Activated CD4-positive, alpha-beta T cell treated with anti-CD3 and anti-CD28 coated beads for 4 hours (primary cell): Measurements from ENCODE around the gene TCAIM.
"Not testable (repeated sequence)": the region's sequence is repeated elsewhere in the genome, so short reads cannot be mapped to it uniquely, and the experiment has no call there.

ENCODE experiments used
- DNase-seq, 2 donors: peaks; one replicate each; pipeline ENCODE4 v3.0.0-alpha.2; 2020

TCAIM gene

DNA sequence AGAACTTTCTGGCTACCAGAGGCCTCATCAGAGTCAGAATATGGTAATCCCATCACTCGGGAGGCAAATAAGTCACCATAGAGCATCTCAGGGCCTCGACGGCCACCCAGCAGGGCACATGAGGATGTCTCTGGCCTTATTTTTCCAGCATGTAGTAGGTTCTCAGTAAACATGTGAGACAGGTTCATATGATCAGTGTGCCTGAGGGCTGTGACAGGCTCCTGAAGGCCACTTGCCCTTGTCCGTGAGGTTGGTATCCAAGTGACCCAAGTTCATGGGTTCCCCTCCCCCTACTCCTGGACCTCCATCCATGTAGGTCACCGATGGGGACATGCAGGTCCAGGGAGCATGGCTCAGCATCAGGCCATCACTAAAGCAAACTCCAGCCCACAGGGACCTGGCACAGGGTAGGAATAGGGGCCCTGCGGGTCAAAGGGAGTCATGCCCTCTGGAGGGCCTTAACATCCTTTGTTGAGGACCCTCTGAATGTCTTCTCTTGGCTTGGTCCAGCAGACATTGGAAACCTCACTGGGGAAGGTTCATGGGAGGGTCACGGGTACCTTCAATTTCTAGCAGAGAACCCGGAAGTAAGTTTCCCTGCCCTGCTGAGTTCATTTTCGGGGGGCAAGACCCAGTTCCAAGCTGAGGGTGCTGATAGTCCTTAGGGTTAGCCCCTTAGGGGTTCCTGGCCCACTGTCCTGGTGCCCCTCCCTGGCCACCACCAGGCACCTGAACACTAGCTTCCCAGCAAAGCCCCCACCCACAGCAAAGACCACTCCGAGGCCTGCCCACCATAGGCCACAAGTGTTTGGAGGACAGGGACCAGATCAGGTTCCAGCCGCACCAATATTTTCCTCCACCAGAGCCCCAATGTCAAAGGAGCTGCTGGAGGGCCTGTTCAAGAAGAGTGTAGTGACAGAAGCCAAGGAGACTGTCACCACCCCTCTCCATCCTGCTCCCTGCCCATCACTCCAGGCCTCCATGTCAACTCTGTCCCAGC is 77.8 kb downstream of the TCAIM start:
- DNase-seq, result no peak

DNA sequence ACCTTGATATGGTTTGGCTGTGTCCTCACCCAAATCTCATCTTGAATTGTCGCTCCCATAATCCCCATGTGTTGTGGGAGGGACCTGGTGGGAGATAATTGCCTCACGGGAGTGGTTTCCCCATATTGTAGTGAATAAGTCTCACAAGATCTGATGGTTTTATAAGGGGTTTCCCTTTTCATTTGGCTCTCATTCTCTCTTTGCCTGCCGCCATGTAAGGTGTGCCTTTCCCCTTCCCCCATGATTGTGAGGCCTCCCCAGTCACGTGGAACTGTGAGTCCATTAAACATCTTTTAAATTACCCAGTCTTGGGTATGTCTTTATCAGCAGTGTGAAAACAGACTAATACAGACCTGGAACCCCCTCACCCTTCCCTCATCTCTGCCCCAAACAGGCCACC is 79.6 kb downstream of the TCAIM start:
- DNase-seq, result not testable (repeated sequence)

DNA sequence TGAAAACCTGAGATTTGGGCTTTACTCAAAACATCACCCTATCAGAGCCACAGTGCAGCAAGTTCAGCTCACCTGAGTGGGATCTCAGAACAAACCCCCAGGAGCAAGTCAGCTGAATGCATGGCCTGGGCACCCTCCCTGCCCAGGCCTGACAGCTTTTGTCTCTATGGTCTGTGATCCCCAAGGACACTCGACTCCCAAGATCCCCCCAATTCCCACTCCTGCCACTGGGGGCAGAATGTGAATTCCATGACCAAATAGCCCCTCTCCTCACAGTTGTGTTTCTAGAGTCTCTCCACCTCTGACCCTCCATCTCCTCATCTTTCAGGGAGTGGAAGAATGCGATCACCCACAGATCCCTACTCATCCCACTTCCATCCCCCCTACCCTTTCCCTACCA is 80.0 kb downstream of the TCAIM start:
- no peak for DNase-seq

DNA sequence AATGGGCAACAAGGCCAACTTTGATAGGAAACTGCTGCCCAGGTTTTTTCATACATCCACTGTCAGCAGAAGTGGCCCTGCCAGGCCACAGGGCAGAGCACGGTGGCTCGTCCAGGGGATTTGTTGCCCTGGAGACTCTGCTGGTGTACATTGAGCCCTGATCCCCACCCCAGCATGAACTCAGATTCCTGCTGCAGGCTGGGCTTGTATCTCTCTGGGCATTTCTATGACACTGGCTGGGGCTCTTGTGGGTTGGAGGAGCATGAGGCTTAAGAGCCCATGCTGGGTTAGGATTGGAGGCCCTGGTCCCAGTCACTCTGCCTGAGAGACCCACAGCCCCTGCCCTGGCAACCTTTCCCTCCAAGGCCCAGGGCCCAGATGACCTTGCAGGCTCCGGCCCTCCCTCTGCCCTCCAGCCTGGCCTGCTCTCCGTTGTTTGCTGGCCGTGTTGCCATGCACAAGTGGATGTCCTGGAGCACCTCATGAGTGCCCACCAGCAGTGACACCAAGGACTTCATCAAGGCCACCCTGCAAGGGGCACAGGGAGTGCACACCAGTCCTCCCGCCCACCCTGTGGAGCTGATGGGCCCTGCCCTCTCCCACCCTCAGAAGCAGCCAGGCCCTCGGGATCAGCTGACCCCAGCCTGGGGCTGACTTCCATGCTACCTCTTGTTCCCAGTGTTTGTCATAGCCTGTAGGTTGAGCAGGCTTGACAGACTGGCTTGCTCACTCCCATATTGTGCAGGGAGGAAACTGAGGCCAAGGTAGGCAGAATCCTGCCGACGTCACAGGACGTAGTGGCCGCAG is 80.8 kb downstream of the TCAIM start:
- DNase-seq, result no peak

DNA sequence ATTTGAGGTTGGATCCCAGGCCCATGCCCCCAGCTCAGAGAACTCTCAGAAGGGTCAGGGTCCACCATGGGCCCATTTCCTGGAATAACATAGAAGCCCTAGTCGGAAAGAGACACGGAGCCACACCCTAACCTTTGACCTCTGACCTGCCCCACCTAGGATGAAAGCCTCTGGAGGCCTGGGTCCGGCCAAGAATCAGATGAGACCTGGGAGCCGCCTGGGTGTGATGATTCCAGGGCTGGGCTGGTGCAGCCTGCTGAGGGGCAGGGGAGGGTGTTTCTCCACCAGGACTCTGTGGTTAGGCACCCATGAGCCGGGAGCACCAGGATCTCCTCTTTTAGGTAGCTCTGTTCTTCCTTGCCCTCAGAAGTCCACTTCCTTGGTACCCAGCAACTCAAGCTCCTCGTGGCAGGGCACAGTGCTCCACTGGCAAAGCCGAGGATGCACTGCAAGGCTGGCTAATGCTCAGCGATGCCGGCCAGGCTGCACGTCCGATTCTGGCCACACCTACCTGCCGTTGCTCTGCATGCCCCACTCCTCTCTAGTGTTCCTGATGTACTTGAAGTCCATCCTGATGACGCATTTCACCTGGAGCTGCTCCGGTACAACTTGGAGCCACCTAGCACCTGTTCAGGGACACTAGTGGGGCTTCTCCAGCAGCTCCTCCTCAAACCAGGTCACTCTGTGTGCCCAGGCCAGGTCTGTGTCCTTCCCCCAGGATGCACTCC is 81.5 kb downstream of the TCAIM start:
- no peak for DNase-seq

DNA sequence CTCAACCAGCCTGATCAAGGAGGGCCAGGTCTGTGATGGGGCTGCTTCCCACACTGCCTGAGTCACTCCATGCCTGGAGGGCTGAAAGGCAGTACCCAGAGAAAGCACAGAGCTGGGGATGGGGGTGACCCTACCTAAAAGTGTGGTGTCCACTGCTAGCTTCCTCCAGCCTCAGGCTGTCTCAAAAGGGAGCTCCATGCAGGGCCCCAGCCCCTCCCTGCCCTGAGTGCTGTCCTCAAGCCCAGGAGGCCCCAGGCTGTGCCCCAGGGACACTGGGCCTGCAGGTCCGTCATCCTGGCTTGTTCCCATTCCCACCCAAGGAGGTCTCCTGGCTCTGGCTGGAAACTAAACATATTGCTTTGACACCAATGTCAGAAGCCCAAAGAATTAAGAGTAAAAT is 82.1 kb downstream of the TCAIM start:
- no peak for DNase-seq

DNA sequence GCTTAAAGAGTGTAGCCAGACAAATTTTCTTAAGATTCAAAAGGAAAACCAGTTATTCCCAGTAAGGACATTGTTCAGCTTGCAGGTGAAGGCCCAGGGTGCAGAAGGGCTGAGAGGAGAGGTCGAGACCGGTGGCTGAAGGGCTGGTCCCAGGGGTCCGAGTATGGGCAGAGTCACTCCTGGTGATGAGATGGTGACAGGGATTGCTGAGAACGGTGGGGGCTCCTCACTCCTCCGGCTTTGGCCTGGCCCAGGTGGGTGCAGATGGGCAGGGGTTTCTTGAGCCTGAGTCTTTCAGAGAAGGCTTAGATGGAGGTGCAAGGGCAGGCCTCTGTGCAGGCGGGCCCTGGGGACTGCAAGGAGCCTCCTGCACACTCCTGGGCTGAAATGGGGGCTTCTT is 82.7 kb downstream of the TCAIM start:
- no peak for DNase-seq

DNA sequence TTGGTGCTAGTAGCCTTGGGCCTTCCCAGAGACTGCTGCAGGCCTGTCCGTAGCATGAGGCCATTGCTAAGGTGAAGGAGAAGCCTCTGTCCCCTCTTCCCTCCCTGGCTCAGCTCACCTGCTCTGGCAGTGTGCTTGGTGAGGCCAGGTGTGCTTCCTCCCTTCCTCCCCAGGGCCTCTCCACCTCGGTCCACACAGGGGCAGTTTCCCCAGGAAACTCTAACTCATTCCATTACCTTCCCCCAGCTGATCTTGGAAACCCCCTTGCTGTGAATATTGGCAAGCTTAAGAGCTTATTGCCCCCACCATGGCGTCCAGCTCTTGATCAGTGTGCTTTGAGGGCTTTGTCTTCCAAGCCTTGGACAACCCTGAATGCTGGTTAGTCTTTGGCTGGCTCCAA is 86.2 kb downstream of the TCAIM start:
- no peak for DNase-seq

DNA sequence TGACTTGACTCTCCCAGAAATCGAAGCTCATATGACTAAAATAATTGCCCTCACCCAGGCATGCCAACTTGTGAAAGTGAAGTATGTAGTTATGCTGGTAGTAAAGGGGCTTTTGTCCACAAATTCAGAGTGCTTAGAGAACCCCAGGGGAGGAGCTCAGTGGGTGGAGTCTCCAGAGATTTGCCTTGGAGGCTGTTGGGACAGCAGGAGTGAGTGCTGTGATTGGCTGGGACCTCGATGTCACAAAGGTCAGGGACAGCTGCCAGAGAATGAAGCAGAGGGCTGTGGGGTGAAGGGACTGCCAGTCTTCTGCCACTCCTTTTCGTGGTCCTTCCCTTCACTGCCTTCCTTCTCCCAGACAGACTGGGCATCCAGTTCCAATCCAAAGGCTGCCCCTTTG is 89.1 kb downstream of the TCAIM start:
- no peak for DNase-seq

DNA sequence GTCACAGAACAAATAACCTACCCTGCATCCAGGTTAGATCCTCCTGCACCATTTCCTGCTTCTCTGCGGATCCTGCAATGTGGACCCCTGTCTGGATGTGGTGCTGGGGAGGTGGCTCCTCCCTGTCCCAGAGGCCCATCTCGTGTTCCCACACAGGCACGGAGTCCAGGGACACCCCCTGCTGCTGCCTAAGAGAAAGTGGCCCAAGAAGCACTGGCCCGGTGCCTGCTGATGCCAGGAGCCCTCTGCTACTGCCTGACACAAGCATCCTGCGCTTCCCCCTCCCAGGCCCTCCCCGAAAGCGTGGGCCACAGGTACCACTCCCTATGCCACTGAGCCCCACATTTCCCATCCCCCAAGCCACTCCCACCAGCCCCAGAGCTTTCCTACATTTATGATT is 90.3 kb downstream of the TCAIM start:
- no peak for DNase-seq

DNA sequence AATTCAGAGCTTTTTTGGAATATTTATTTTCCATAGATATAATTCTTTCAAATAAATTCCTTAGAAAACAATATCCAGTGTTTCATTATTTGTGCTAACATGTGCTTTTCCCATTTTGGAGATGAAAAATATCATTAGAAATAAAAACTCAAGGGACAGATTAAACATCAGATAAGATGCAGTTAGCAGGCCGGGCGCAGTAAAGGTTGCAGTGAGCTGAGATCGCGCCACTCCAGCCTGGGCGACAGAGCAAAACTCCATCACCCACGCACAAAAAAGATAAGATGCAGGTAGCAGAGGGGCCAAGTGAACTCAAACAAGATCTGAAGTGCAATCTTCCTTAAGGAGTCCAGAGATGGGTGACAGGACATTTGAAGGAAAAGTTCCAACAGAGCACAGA is 90.9 kb downstream of the TCAIM start:
- DNase-seq, result no peak

DNA sequence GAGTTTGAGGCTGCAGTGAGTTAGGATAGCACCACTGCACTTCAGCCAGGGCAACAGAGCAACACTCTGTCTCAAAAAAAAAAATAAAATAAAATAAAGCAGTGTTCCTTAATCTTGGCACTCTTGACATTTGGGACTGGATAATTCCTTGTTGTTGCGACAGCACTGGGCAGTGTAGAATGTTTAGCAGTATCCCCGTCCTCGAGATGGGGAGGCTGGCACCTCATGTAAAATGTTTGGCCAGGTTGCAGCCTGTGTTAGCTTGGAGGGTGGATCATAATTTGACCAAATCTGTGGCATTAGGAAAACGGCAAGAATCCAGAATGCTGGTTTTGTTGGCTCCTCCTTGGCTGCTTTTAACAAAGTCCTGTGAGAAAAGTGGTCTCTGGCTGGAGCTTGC is 91.9 kb downstream of the TCAIM start:
- no peak for DNase-seq

DNA sequence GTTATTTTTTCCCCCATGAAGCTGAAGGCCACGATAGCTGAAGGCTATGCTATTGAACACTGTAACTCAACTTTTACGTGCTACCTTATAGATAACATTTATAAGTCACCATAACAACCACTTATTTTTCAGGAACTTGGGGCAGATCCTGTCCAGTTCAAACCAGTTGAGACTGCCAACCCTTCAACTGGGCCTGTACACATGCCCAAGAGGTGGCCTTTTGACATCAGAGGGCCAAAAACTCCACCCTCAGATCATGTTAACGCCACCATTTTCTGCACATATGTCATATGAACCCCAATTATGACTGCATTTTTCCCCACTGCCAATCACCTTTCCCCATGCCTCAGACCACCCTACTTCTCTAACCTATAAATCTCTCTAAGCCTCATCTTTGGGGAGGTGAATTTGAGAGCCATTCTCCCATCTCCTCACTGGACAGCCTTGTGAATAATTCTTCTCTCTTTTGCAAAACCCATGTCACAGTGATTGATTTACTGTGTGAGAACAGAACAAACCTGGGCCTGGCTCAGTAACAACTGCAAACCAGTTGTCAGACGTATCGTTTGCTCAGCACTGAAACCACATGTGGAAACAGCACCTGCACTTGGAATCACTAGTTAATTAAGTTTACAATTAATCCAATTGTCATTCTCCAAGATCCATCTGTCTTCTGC is 96.4 kb downstream of the TCAIM start:
- no peak for DNase-seq

DNA sequence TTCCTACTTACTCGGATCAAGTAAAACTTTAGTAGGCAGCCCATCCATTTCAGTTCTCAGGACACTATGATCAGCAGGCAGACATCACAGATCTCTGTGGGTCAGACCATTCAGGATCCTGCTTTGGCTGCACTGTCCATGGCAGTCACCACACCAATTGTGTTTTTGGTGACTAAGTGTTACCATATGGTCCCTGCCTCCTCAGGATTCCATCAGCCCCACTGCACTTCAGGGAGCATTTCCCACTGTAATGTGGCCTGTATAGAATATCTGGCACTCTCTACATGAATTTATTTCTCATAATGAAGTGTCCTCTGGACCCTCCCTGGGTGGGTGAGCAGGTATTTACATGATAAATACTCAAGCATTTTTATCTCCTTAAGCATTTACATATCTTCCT is 97.6 kb downstream of the TCAIM start:
- no peak for DNase-seq

DNA sequence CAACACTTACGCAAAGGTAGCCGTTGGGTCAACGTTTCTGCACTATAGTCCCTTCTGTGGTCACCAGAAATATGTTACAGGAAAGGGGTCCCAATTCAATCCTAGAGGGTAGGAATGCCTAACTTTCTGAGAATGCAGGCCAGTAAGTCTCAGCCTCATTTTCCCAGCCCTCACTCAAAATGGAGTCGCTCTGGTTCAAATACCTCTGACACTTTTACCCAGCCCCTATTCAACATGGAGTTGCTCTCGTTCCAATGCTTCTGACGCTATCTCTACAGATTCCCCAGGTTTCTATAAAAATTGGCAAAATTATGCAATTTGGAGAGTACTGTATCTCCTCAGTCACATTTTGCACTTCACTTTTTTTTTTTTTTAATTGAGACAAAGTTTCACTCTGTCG is 99.2 kb downstream of the TCAIM start:
- DNase-seq, result no peak

DNA sequence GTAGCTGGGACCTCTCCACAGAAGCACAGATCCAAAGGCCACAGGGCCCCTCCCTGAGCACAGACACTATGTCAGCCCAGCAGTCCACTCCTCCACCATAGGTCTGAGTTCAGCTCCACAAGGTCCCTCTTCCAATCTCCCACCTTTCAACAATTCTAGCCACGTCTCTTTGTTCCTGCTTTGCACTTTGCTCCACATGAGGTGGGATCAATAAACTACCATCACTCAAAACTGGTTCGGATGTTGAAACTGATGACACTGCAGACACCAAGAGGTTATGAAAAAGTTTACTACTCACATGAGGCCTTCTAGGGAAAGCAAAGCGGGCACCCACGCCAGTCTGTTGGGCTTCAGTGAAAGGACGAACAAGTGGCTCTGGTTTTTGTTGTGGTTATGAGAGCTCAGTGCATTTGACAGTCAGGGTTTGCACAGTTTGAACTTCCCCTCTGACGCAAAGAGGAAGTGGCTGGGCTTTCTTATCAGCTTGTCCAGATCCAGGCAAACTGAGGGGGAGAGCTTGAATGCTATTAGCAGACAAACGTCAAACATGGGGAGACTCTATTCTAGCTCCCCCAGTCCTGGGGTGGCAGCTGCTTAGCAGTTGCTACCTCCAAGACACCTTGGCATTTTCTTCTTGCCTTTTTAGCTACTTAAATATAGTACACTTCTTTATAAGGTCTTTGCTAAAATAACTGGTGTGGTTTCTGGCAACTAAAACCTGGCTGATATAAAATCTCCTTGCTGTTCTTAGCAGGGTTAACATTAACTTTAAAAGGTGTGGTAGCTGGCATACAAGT is 101.1 kb downstream of the TCAIM start:
- peak; percentile 33 to 42 for DNase-seq

DNA sequence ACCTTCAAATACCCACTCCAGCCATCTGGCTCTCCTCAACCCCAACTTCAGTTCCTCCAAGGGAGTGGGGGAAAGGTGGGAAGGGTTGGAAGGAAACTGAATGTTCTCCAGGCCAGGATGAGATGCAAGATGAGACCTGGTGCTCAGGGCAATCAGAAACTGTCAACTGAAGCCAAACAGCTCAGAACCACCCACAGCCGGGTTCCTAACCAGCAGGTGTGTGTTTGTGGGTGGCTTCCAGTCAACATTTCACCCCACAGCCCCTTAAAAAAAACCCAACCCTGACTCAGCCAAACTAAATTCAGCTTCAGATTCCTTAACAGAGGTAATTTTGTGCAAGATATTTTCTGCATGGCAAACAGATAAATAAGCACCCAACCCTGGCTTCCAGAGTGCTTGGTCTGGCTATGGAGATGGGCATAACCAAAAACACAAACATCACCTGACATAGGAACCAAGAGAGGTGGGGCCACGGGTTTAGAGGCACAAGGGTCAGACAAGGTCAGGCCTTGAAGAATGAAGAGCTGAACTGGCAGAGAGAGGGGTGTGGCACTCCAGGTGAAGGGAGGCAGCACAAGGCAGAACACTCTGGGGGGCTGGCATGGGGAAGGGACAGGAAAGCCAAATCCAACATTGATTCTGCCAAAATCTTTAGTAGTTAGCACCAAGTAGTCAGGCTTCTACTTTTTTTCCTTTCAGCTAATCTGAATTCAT is 104.2 kb downstream of the TCAIM start:
- no peak for DNase-seq

DNA sequence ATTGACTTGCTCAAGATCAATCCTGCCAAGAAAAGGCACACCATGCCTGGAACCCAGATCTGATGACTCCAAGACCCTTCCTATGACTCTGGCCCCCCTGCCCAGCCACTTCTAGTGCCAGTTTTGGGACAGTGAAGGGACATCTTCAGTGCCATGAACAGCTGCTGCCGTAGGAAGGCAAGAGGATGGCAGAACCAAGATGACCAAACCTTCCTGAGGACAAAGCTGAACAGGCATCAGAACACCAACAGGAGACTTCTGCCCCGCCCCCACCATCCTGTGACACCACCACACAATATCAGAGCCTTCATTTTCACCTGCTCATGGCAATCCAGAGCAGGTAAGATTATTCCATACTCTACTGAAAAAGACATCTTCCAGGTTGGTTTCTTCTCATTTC is 105.9 kb downstream of the TCAIM start:
- DNase-seq, result no peak

DNA sequence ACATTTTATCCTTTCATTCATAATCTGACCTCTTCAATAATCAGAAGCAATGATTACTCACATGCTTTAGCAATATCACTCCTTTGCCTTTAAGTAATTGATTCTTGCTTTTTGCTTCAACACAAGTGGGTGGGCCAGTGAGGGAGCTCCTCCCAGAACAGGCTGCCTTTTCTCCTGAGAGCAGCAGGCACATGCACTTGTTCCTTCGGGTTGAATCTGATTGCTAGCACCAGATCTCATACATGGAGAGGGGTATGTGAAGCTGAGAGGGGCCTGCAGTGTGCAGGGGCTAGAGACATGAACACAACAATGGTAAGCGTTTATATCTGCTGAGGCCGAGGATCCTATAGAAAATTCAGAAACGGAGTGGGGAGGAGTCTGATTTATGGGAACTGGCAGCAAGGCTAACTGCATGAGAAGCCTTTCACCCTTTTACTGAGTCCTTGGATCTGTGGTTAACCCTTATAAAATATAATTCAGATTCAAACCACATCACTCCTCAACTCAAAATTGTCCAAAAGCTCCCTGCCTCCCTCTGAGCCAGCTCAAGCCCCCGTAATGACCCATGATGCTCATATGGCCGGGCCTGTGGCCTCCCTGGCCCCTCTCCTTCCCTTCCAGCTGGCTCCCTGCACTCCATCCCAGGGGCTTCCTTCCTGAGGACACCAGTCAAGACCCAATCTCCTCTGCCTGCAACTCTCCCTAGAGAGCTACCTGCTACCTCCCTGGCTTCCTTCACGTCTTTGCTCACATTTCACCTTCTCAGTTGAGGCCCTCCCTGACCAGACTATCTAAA is 106.5 kb downstream of the TCAIM start:
- DNase-seq, result no peak

DNA sequence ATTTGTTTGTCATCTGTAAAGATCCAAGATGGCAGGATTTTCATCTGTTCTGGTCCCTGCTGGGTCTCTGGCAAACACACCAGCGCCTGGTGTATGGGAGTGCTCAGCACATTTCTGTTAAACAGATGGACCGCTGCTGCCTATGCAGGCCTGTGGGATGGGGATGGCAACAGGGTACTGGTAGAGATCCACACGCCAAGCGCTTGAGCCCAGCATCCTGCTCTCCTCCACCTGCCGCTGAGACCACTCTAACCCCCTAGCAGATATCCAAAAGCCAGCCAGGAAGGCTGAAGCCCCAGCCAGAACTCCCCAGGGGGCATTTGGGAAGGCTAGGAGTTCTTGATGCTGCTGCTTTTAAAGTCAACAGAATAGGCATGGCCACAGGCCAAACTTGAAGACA is 107.2 kb downstream of the TCAIM start:
- DNase-seq, result no peak
